Occipital lobe (tissue), 2 donors: ENCODE data around the gene FGF4. TPM values are rescaled to one million over a fixed set of nuclear protein-coding genes. Genes with fewer than 3 reads are reported as not detected.

ENCODE experiments used
- DNase-seq: peaks from one replicate; lab custom pipeline; 2025; lab: John Stamatoyannopoulos, UW
- total RNA-seq: library from RNA; depleted of rRNA; stranded (reverse); fragments of >200 nt; gene quantifications from one replicate; pipeline ENCODE4 v1.2.3, GENCODE V29; 2014

FGF4 gene
- total RNA-seq, 1 donor from 2014 or later = not detected

- DNase-seq = no peak
These were observed 32.1 kb upstream of the FGF4 start for GRCh38 chr11:69807106-69807815.

- no peak for DNase-seq
These were observed 29.8 kb upstream of the FGF4 start for GRCh38 chr11:69804769-69805508.

- DNase-seq = no peak
These were observed 28.6 kb upstream of the FGF4 start for GRCh38 chr11:69803604-69804218.

- no peak for DNase-seq
These were observed 27.9 kb upstream of the FGF4 start for GRCh38 chr11:69803022-69803421.

- DNase-seq = no peak
These were observed 27.4 kb upstream of the FGF4 start for GRCh38 chr11:69802590-69802989.

- DNase-seq = no peak
These were observed 26.6 kb upstream of the FGF4 start for GRCh38 chr11:69801513-69802335.

- DNase-seq = no peak
These were observed 25.1 kb upstream of the FGF4 start for GRCh38 chr11:69800278-69800677.

GRCh38 chr11:69799582-69799981 lies 24.4 kb upstream of the FGF4 start:
- no peak for DNase-seq

- no peak for DNase-seq
These were observed 24.0 kb upstream of the FGF4 start for GRCh38 chr11:69799097-69799496.

- DNase-seq = no peak
These were observed 22.8 kb upstream of the FGF4 start for GRCh38 chr11:69797737-69798528.

- DNase-seq = no peak
These were observed 22.0 kb upstream of the FGF4 start for GRCh38 chr11:69797156-69797555.

GRCh38 chr11:69796063-69796462 lies 20.9 kb upstream of the FGF4 start:
- DNase-seq = no peak

- peak; percentile 27 for DNase-seq
These were observed 16.4 kb upstream of the FGF4 start for GRCh38 chr11:69791276-69792180.

GRCh38 chr11:69788956-69789355 lies 13.8 kb upstream of the FGF4 start:
- DNase-seq = no peak

GRCh38 chr11:69787906-69788305 lies 12.8 kb upstream of the FGF4 start:
- no peak for DNase-seq

- no peak for DNase-seq
These were observed 12.3 kb upstream of the FGF4 start for GRCh38 chr11:69787457-69787856.

GRCh38 chr11:69781241-69781640 lies 6.1 kb upstream of the FGF4 start:
- no peak for DNase-seq

GRCh38 chr11:69778373-69778772 lies 3.2 kb upstream of the FGF4 start:
- DNase-seq = no peak

- DNase-seq = no peak
These were observed 583 bp downstream of the FGF4 start for GRCh38 chr11:69774354-69775162.
